ENCODE measurements around the gene ZNF341.

Gene ZNF341

DNA sequence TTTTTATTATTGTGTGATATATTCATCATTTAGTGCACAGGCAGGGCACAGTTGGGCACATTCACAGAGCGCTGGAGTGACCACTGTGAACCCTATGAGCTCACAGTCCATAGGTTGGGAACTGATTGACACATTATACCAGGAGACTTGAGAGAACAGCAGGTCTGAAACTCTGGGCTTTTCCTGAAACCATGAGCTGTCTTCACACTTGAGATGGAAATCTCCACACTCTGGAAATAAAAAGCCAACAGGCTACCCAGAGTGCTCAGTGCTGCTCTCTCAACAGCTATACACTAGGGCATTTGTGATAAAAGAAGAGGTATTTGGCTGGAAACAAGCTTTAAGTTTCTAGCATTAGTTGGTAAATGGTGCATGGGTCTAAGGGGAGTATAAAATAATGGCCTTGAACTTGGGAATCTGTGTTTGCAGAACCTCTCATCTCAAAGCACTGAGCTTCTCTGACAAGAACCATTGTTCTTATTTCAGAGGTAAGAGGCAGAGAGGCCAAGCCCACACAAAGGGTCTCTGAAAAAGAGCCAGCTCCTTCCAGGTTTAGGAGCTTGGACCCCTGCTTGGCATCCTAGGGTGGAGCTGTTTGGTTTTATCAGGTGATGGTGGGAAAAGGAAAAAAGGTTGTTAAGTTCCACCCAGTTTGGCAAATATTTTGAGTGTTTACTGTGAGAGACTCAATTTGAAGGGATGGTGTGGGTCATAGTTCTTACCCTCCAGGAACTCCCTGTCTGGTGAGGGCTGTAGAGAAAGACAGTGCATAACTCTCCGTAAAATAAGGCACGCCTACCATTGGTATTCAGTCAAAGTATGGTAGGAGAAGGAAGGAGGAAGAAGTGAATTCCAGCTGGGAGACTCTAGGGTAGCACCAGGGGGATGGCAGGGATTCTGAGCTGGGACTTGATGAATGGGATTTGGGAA lies 93.8 kb downstream of the ZNF341 start:
- DNase-seq (ENCODE audit: low spot score), result no peak

DNA sequence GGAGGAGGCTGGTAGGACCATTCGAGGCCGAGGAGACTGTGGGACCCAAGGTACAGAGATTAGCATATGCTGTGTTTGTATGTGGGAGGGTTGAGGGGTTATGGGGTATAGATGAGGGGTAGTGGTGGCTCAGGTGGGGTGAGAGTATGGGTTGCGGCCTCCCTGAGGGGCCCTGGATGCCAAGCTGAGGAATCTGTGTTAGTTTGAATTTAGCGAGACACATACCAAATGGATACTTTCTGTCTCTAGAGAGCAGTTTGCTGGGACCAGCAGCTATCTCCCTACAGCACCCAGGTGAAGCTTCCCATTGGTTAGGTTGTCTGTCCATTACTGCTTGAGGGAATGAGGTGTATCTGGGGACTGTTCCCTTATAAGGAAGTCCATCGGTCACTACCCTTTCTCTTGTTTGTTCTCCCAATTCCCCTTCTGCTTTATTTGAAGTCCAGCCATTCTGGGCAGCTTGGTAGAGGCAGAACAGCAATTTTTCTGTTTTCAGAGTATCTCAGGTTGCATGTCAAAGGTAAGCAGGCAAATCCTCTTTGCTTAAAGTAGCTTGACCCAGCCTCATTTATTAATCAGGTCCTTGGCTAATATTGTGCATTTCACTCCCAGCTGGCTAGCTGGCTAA lies 94.6 kb downstream of the ZNF341 start:
- no peak for DNase-seq (ENCODE audit: low spot score)

- DNase-seq (ENCODE audit: low spot score), result no peak
Measured at GRCh38 chr20:33827109-33827508, 95.3 kb downstream of the ZNF341 start.

DNA sequence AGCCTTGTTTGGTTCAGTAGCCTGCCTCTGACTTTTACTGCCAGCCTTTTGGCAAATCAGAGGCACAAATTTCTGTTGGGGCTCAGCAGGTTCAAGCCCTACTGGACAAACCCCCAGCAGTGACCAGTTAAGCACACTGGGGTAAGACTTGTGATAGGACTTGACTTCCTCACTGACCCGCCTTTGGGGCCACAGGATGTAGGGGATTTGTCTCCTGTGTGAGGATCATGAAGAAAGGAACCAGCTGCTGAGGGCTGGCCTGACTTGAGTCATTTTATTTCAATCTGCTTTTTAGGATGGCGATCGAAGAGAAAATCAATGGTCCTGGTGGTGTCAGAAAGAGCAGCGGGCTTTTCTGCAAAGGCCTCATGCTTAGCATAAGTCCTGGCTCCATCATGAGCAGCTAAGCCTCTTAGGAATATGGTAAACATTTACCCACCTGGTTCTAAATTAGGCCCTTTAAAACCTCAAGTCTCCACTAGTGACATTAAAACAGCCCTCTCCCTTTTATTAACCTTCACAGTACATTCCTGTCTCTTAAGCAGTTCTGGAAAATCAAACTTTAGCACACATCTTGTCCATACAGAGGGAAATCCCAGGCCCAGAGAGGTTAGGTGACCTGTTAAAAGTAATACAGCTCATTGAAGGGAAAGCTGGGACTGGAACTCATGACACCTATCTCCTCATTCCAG lies 96.0 kb downstream of the ZNF341 start:
- no peak for DNase-seq (ENCODE audit: low spot score)

- no peak for DNase-seq (ENCODE audit: low spot score)
Measured at GRCh38 chr20:33828326-33828844, 96.6 kb downstream of the ZNF341 start.

DNA sequence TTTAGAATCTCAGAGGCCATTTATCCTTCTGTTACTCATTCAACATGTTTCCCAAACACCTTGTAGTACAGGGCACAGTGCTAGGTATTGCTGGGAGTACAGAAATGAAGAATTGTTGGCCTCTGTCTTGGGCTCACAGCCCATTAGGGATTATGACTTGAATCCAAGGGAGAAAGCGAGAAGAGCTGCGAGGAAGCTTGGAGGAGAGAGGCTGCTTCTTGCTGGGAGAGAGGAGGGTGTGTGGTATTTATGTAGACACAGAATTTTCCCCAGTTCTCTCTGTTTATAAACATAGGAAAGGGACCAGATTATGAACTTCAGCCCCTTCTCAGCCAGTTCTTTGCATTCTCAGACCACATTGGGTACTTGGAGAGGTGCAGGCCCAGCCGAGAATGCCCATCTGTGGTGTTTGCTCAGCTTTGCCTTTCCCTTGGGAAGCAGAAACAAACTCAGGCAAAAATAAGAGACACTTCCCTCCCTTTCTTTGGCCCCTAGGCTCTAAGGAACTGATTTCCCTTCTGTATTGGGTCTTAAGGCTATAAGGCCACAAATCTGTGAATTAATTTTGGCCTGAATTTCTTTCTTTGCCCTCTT lies 97.3 kb downstream of the ZNF341 start:
- no peak for DNase-seq (ENCODE audit: low spot score)

- DNase-seq (ENCODE audit: low spot score), result no peak
Measured at GRCh38 chr20:33829636-33830035, 97.8 kb downstream of the ZNF341 start.

- no peak for DNase-seq (ENCODE audit: low spot score)
Measured at GRCh38 chr20:33830371-33830770, 98.6 kb downstream of the ZNF341 start.

DNA sequence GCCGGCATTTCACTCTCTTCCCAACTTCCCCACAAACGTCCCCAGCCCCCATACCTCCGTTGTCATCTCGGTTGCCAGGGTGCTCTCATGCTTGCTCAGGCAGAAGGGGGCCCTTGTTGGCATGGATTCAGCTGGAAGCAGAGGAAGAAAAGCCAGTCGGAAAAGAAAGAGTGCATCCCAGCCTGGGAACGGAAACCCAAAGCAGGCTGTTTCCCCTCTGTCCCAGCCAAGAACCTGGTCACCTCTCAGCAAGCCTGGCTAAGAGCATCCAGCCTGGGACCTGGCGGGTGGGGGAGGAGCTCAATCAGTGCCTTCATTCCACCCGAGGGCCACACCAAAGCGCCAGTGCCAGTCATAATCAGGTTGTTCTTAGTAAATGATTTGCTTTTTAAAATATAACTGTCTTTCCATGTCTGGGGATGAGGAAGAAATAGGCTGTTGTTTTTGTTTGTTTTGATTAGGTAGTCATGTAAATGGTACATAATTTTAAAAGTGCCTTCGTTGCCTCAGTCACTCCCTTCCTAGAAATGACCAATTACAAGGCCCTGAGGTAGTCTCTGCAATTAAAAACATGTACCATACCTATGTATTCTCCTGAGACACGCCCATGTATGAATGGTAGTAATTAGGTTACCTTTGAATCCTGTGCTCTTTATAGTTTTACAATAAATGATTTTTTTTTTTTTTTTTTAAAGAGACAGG lies 100.5 kb downstream of the ZNF341 start:
- no peak for DNase-seq (ENCODE audit: low spot score)

DNA sequence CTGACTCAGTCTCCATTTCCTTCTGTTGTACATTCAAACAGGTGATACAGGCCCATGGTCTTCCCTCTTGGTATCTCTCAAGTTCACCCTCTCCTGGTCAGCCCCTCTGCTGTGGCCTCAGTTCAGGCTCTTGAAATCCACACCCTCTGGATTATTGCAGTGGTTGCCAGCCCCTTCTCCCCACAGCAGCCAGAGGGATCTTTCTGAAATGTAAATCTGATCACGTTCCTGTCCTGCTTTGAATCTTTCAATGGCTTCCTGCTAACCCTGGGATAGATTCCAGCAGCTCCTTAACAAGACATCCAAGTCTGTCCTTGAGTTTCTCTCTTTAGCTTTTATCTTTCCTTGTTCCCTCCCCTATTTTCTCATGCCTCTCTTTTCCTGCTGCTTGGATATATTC lies 101.5 kb downstream of the ZNF341 start:
- no peak for DNase-seq (ENCODE audit: low spot score)

DNA sequence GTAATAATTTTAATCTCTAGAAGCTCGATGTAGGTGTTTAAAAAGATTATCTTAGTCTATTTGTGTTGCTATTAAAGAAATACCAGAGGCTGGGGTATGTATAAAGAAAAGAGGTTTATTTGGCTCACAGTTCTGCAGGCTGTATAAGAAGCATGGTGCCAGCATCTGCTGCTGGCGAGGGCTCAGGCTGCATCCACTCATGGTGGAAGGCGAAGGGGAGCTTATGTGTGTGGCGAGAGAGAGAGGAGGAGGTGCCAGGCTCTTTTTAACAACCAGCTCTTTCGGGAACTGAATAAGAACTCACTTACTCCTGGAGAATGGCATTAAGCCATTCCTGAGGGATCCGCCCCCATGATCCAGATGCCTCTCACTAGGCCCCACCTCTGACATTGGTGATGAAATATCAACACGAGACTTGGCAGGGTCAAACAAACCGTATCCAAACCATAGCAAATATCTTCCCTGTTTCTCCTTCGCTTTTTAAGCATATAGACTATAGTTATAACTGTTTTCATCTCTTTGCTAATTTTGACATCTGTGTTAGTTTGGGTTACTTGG lies 103.9 kb downstream of the ZNF341 start:
- no peak for DNase-seq (ENCODE audit: low spot score)

DNA sequence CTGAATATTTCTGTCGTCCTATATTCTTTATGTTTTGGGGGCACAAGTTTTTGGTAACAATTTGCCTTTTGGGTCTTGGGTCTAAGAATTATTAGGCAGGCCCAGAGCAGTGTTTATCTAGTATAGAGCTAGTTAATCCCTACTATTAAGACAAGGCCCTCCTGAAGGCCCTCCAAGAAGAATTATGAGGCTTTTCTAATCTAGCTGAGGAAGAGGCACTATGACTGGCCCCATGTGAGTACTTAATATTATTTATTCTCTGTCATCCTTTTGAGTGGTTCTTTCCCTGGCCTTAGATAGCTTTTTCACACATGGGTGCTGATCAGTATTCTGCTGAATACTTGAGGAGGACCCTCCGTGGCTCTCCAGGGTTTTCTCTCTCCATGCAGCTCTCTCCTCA lies 104.5 kb downstream of the ZNF341 start:
- no peak for DNase-seq (ENCODE audit: low spot score)

GRCh38 chr20:33837096-33837830 lies 105.5 kb downstream of the ZNF341 start:
- DNase-seq (ENCODE audit: low spot score), result no peak

DNA sequence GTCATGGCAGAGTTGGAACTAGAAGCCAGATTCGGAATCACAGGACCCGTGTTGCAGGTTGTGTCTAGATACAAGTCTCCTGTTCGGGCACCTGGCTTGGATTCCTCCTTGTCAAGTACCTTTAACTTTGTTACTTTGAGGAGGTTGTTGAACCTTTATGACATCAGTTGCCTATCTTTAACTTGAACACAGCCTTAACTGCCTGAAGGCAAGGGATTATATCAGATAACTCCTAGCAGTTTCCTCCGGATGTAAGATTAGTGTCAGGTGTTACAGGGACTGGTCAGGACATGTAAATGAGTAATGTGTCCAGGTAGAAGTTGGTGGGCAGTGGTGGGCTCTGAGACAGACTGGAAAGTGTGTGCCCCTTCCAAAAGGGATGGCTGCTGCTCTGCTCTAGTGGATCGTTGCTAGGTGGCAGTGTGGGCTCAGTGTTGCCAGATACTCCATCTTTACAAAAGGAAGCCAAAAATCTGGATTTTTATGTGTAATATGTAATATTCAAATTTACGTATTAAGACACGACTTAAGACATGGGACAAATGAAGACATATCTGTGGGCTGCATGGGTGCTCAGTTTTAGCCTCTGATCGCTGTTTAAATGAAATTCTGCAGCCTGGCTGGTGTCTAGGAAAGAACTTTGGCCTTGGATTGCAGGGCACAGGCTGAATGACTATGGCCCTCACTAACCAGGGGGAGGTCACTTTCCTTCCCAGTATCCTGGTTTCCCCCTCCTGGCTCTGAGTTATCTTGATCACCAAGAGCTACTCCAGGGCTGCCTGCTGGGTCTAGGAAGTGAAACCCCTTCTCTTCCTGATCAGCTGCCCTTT lies 106.5 kb downstream of the ZNF341 start:
- no peak for DNase-seq (ENCODE audit: low spot score)

DNA sequence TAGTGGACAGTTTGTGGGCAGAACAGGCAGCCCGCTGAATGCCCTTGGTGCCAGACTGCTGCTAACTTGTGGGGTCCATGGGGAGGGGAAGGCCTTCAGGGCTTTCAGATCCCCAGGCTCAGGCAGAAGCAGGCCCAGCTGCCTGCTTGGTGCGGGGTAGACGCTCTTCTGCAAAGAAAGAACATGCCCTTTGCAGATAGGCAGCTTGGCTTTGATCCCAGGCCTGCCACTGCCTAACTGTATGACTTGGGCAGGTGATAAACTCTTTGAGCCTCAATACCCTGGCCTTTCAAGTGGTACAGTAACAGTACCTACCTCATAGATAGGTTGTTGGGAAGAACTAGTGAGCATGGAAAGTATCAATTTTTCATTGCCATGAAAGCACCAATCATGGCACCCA lies 107.8 kb downstream of the ZNF341 start:
- no peak for DNase-seq (ENCODE audit: low spot score)

DNA sequence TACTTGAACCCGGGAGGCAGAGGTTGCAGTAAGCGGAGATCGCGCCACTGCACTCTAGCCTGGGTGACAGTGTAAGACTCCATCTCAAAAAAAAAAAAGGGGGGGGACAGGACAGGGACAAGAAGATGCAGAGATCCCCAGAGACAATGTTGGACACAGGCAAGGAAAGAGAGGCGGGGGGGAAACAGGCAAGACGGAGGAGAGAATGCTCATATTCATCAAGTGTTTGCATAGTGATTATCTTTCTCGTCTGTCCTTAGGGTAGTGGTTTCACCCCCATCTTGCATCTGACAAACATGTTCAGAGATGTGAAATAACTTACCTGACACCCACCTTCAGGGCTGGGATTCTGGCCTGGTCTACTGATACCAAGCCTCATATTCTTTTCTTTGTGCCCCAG lies 108.4 kb downstream of the ZNF341 start:
- DNase-seq (ENCODE audit: low spot score), result no peak

DNA sequence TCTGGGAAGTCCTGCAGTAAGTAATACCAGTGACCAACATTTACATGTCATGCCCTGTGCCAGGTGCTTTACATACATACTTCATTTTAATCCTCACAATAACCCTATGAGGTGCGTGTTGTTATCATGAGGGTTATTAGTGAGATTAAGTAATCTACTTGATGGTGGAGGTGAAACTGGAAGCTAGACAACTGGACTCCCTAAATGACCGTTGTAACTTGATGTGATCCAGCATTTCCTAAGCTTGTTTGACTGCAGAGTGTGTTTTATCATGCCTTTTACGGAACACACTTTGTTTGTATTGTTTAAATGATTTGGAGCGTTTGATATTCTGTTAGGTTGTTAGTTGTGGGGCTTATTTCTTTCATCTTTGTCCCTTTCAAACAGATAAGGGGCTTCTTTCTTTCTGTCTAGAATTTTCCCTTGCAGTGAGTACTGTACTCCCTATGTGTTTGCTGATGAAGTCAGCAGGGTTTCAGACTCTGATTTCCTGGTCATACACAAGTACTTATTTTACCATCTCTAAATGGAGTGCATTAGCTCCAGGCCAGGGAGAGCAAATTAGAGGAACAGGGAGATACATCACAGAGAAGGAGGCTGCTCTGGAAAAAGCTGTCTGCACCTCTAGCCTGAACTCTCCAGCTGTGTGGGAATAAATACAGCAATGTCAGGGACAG lies 109.1 kb downstream of the ZNF341 start:
- DNase-seq (ENCODE audit: low spot score), result no peak

GRCh38 chr20:33841436-33841799 lies 109.6 kb downstream of the ZNF341 start:
- DNase-seq (ENCODE audit: low spot score), result no peak

All from AG20443 (cell line).